HepG2 (cell line): ENCODE measurements around the gene ZBP1. TPM values are rescaled to one million over a fixed set of nuclear protein-coding genes. Genes with fewer than 3 reads are reported as not detected.

Experiments
- BORCS8-MEF2B ChIP-seq: sonication (generic); formaldehyde crosslinking; IDR thresholded peaks from 2 replicates; pipeline ENCODE4 v1.8.0; 2022; ENCODE audit warnings: mild to moderate bottlenecking, missing genetic modification reagents
- ELF1 ChIP-seq: sonication (generic); formaldehyde crosslinking; IDR thresholded peaks from 2 replicates; pipeline ENCODE4 v1.4.0; 2020; ENCODE audit warnings: missing genetic modification reagents
- EP300 ChIP-seq, 3 experiments: sonication (generic) in 1 of 3; formaldehyde crosslinking in 1 of 3; IDR thresholded peaks; 2 replicates each; pipeline versions ENCODE4 v1.5.1 to v1.6.1; 2011 to 2020; ENCODE audit warnings: low read depth in 2 of 3, low read length in 2 of 3, borderline replicate concordance in 1 of 3, improper control_type of control experiment in 1 of 3, mild to moderate bottlenecking in 1 of 3, missing genetic modification reagents in 1 of 3, moderate library complexity in 1 of 3
- FOXA3 ChIP-seq: IDR thresholded peaks from 2 replicates; pipeline ENCODE4 v1.6.1; 2016; ENCODE audit warnings: missing genetic modification reagents, missing compliant biosample characterization
- FOXK1 ChIP-seq: sonication (generic); formaldehyde crosslinking; IDR thresholded peaks from 2 replicates; pipeline ENCODE4 v1.4.0; 2020; ENCODE audit warnings: low read depth, missing genetic modification reagents, borderline replicate concordance
- GFI1 ChIP-seq: sonication (generic); formaldehyde crosslinking; IDR thresholded peaks from 2 replicates; pipeline ENCODE4 v1.5.0; 2020; ENCODE audit warnings: missing genetic modification reagents, mild to moderate bottlenecking, borderline replicate concordance
- HNF4A ChIP-seq: sonication (generic); formaldehyde crosslinking; IDR thresholded peaks from 2 replicates; pipeline ENCODE4 v1.4.0; 2020; ENCODE audit warnings: missing genetic modification reagents
- NCOA1 ChIP-seq: sonication (generic); formaldehyde crosslinking; IDR thresholded peaks from 2 replicates; pipeline ENCODE4 v1.9.0; 2021; ENCODE audit warnings: missing genetic modification reagents
- SAP130 ChIP-seq: IDR thresholded peaks from 2 replicates; pipeline ENCODE4 v1.6.1; 2016; ENCODE audit warnings: low read depth
- SMAD3 ChIP-seq: sonication (generic); formaldehyde crosslinking; IDR thresholded peaks from 2 replicates; pipeline ENCODE4 v1.4.0; 2020; ENCODE audit warnings: missing genetic modification reagents
- TBP ChIP-seq: sonication (generic); formaldehyde crosslinking; IDR thresholded peaks from 2 replicates; pipeline ENCODE4 v1.5.0; 2020; ENCODE audit warnings: missing genetic modification reagents
- ZMYM2 ChIP-seq: sonication (generic); formaldehyde crosslinking; IDR thresholded peaks from 2 replicates; pipeline ENCODE4 v1.8.0; 2022; ENCODE audit warnings: mild to moderate bottlenecking, missing genetic modification reagents
- ZNF274 ChIP-seq: sonication (generic); formaldehyde crosslinking; IDR thresholded peaks from 2 replicates; pipeline ENCODE4 v1.5.1; 2020; ENCODE audit warnings: mild to moderate bottlenecking, missing genetic modification reagents
- ZNF33B ChIP-seq: sonication (generic); formaldehyde crosslinking; IDR thresholded peaks from 2 replicates; pipeline ENCODE4 v1.5.1; 2020; ENCODE audit warnings: mild to moderate bottlenecking, missing genetic modification reagents
- ZNF550 ChIP-seq: sonication (generic); formaldehyde crosslinking; IDR thresholded peaks from 2 replicates; pipeline ENCODE4 v1.4.0; 2020; ENCODE audit warnings: mild to moderate bottlenecking, missing genetic modification reagents, borderline replicate concordance
- ZNF598 ChIP-seq: sonication (generic); formaldehyde crosslinking; IDR thresholded peaks from 2 replicates; pipeline ENCODE4 v1.5.1; 2020; ENCODE audit warnings: mild to moderate bottlenecking, missing genetic modification reagents, borderline replicate concordance
- ZNF670 ChIP-seq: sonication (generic); formaldehyde crosslinking; IDR thresholded peaks from 2 replicates; pipeline ENCODE4 v1.8.0; 2022; ENCODE audit warnings: mild to moderate bottlenecking, missing genetic modification reagents, borderline replicate concordance
- ZNF816 ChIP-seq: sonication (generic); formaldehyde crosslinking; IDR thresholded peaks from 2 replicates; pipeline ENCODE4 v1.8.0; 2022; ENCODE audit warnings: missing genetic modification reagents, mild to moderate bottlenecking, borderline replicate concordance
- ZSCAN31 ChIP-seq: sonication (generic); formaldehyde crosslinking; IDR thresholded peaks from 2 replicates; pipeline ENCODE4 v1.5.0; 2020; ENCODE audit warnings: low read depth, mild to moderate bottlenecking, missing genetic modification reagents
- polyA plus RNA-seq, 8 experiments: library from polyadenylated mRNA; depleted of rRNA in 3 of 8; stranded (reverse) in 7 of 8; unstranded in 1 of 8; fragments of >200 nt; fragmentation: Illumina TruSeq in 4 of 8; extraction: Trizol in 4 of 8; gene quantifications; 2 replicates each; pipeline versions ENCODE4 v1.2.1 to v1.2.3, GENCODE V29; 2011 to 2016; ENCODE audit warnings: low read depth in 4 of 8, missing spikeins in 1 of 8, mixed read lengths in 1 of 8; ENCODE audit not compliant: insufficient read depth in 1 of 8
- total RNA-seq, 5 experiments: library from RNA; depleted of rRNA; stranded (reverse); fragments of >200 nt; fragmentation: Illumina TruSeq; extraction: Trizol; gene quantifications; 2 replicates each; pipeline ENCODE4 v1.2.3, GENCODE V29; 2016; ENCODE audit warnings: low read depth in 1 of 5
- TF ChIP-seq, protein P1 (sequence below): sonication (generic); IDR thresholded peaks from 2 replicates; pipeline ENCODE4 v1.6.1; 2016; ENCODE audit warnings: low read depth, borderline replicate concordance
- TF ChIP-seq, protein P2 (sequence below), 2 experiments: fragments of 450-650 bp in 1 of 2; sonication (generic) in 1 of 2; formaldehyde crosslinking; IDR thresholded peaks; 2 replicates each; pipeline versions ENCODE4 v1.5.0 to v1.8.0; 2020 to 2022; ENCODE audit warnings: mild to moderate bottlenecking in 1 of 2, missing genetic modification reagents in 1 of 2
- TF ChIP-seq, protein P3 (sequence below): sonication (generic); formaldehyde crosslinking; IDR thresholded peaks from 2 replicates; pipeline ENCODE4 v1.8.1; 2022; ENCODE audit warnings: mild to moderate bottlenecking, missing genetic modification reagents
- TF ChIP-seq, protein P4 (sequence below): sonication (generic); formaldehyde crosslinking; IDR thresholded peaks from 2 replicates; pipeline ENCODE4 v1.8.0; 2022; ENCODE audit warnings: mild to moderate bottlenecking, missing genetic modification reagents
- TF ChIP-seq, protein P5 (sequence below): fragments of 450-650 bp; IDR thresholded peaks from 2 replicates; pipeline ENCODE4 v1.6.1; 2016

Gene ZBP1
- total and polyA plus RNA-seq, 2 of the 13 experiments (the other 11 are each of a cell fraction or from before 2014, with no cell fraction given): not detected

DNA sequence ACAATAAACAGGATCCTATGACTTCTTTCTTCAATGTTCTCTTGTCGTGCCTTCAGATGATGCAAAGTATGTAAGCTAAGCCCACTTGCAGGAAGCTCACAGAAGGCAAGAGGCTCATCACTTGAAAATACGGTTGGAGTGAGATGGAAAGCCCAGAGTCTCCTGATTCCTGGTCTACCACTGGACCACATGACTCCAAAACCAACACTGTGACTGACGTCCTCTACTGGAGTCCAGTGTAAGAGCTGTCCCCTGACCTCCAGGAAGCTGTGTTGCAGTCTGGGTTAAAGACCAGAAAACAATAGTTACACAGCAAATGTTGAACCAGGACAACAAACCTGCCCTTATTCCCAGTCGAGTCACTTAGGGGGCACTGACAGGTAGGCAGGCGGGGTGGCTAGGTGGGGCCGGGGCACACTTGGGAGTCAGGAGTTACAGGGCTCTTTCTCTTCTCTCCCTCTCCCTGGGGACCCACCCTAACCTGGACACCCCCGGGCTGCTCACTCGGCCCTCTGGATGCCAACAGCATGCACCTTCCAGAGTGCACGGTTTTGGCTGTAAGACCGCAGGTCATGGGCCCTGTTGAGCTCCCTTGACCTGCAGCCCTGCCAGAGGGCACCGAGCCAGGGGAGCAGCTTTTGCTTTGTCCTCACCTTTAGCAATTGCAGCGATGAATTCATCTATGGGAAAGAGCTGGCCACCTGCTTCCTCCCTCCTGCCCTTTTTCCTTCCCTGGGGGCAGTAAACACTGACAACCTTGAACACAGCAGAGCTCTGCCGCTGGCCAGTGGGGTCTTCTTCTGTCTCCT, 51.9 kb downstream of the ZBP1 start (continued):
- TF ChIP-seq, protein P1, sequence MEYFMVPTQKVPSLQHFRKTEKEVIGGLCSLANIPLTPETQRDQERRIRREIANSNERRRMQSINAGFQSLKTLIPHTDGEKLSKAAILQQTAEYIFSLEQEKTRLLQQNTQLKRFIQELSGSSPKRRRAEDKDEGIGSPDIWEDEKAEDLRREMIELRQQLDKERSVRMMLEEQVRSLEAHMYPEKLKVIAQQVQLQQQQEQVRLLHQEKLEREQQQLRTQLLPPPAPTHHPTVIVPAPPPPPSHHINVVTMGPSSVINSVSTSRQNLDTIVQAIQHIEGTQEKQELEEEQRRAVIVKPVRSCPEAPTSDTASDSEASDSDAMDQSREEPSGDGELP: peak; percentile 57; the same call in 1 of the 2 replicates
- TF ChIP-seq EP300 (IDR thresholded peaks at IDR 0.05; ENCODE audit: low read depth in 2 of 2, low read length in 2 of 2): peak in 1 of 2 experiments; percentile 66; a peak in 2 of 4 replicates
- TF ChIP-seq EP300 (CRISPR knock-in tag; IDR thresholded peaks at IDR 0.05; ENCODE audit: borderline replicate concordance): no peak
- peak; percentile 70 for TF ChIP-seq SAP130 (CRISPR knock-in tag)
- TF ChIP-seq SMAD3 (CRISPR knock-in tag): no peak
- TF ChIP-seq TBP: no peak
- peak; percentile 21; the same call in 1 of the 2 replicates for TF ChIP-seq BORCS8-MEF2B
- TF ChIP-seq, protein P2, sequence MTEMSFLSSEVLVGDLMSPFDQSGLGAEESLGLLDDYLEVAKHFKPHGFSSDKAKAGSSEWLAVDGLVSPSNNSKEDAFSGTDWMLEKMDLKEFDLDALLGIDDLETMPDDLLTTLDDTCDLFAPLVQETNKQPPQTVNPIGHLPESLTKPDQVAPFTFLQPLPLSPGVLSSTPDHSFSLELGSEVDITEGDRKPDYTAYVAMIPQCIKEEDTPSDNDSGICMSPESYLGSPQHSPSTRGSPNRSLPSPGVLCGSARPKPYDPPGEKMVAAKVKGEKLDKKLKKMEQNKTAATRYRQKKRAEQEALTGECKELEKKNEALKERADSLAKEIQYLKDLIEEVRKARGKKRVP (CRISPR knock-in tag; IDR thresholded peaks at IDR 0.05): no peak
- TF ChIP-seq, protein P3, sequence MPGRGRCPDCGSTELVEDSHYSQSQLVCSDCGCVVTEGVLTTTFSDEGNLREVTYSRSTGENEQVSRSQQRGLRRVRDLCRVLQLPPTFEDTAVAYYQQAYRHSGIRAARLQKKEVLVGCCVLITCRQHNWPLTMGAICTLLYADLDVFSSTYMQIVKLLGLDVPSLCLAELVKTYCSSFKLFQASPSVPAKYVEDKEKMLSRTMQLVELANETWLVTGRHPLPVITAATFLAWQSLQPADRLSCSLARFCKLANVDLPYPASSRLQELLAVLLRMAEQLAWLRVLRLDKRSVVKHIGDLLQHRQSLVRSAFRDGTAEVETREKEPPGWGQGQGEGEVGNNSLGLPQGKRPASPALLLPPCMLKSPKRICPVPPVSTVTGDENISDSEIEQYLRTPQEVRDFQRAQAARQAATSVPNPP (CRISPR knock-in tag): no peak
- TF ChIP-seq GFI1 (CRISPR knock-in tag): no peak
- 0 out of 2 replicates have a peak, but pooled peaks have one; percentile 44 for TF ChIP-seq NCOA1
- TF ChIP-seq FOXK1 (CRISPR knock-in tag): 0 out of 2 replicates have a peak, but pooled peaks have one; percentile 32
- TF ChIP-seq ZNF550: no peak
- peak; percentile 66 for TF ChIP-seq ELF1
- peak; percentile 38; the same call in 1 of the 2 replicates for TF ChIP-seq ZNF670 (CRISPR knock-in tag)
- TF ChIP-seq ZMYM2 (CRISPR knock-in tag): no peak
- TF ChIP-seq HNF4A (CRISPR knock-in tag): peak; percentile 65
- no peak for TF ChIP-seq ZNF33B (CRISPR knock-in tag)
- TF ChIP-seq ZSCAN31 (CRISPR knock-in tag): peak; percentile 68
- TF ChIP-seq ZNF598: 0 out of 2 replicates have a peak, but pooled peaks have one; percentile 39
- TF ChIP-seq ZNF816: no peak
- TF ChIP-seq, protein P4, sequence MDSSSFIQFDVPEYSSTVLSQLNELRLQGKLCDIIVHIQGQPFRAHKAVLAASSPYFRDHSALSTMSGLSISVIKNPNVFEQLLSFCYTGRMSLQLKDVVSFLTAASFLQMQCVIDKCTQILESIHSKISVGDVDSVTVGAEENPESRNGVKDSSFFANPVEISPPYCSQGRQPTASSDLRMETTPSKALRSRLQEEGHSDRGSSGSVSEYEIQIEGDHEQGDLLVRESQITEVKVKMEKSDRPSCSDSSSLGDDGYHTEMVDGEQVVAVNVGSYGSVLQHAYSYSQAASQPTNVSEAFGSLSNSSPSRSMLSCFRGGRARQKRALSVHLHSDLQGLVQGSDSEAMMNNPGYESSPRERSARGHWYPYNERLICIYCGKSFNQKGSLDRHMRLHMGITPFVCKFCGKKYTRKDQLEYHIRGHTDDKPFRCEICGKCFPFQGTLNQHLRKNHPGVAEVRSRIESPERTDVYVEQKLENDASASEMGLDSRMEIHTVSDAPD: no peak
- 0 out of 2 replicates have a peak, but pooled peaks have one; percentile 18 for TF ChIP-seq ZNF274 (CRISPR knock-in tag)
- TF ChIP-seq, protein P5, sequence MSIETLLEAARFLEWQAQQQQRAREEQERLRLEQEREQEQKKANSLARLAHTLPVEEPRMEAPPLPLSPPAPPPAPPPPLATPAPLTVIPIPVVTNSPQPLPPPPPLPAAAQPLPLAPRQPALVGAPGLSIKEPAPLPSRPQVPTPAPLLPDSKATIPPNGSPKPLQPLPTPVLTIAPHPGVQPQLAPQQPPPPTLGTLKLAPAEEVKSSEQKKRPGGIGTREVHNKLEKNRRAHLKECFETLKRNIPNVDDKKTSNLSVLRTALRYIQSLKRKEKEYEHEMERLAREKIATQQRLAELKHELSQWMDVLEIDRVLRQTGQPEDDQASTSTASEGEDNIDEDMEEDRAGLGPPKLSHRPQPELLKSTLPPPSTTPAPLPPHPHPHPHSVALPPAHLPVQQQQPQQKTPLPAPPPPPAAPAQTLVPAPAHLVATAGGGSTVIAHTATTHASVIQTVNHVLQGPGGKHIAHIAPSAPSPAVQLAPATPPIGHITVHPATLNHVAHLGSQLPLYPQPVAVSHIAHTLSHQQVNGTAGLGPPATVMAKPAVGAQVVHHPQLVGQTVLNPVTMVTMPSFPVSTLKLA: no peak
- TF ChIP-seq FOXA3: peak; percentile 62
